HepG2 (cell line): ENCODE results near the gene GPC3.

Experiments used
- ADNP ChIP-seq: sonication (generic); formaldehyde crosslinking; IDR thresholded peaks from 2 replicates; pipeline ENCODE4 v1.4.0; 2020; ENCODE audit warnings: missing genetic modification reagents
- CHD2 ChIP-seq: IDR thresholded peaks from 2 replicates; pipeline ENCODE4 v1.6.1; 2011; ENCODE audit warnings: low read depth, low read length, improper control_type of control experiment
- CTCF ChIP-seq: sonication (generic); formaldehyde crosslinking; IDR thresholded peaks from 2 replicates; pipeline ENCODE4 v1.5.0; 2020; ENCODE audit warnings: mild to moderate bottlenecking, missing genetic modification reagents, moderate library complexity
- EZH2 ChIP-seq: conservative IDR thresholded peaks from 2 replicates; pipeline ENCODE4 v1.6.1; 2012; ENCODE audit warnings: mild to moderate bottlenecking, low read depth, low read length, moderate library complexity
- FOXJ3 ChIP-seq: sonication (generic); formaldehyde crosslinking; IDR thresholded peaks from 2 replicates; pipeline ENCODE4 v1.4.0; 2020; ENCODE audit warnings: missing genetic modification reagents, mild to moderate bottlenecking, borderline replicate concordance
- GABPA ChIP-seq, 2 experiments: IDR thresholded peaks; 2 replicates each; pipeline ENCODE4 v1.6.1; 2011 to 2016; ENCODE audit warnings: low read depth in 2 of 2, low read length in 1 of 2, missing biosample characterization in 1 of 2, missing genetic modification characterization in 1 of 2
- KLF16 ChIP-seq, 2 experiments: sonication (generic) in 1 of 2; formaldehyde crosslinking in 1 of 2; IDR thresholded peaks; 2 replicates each; pipeline versions ENCODE4 v1.6.1 to v1.8.0; 2016 to 2023; ENCODE audit warnings: missing genetic modification reagents in 2 of 2, missing compliant biosample characterization in 1 of 2
- RFX3 ChIP-seq: IDR thresholded peaks from 2 replicates; pipeline ENCODE4 v1.6.1; 2016; ENCODE audit warnings: missing biosample characterization, missing genetic modification reagents
- SIN3A ChIP-seq: IDR thresholded peaks from 2 replicates; pipeline ENCODE4 v1.6.1; 2011; ENCODE audit warnings: low read depth, mild to moderate bottlenecking, control low read depth, low read length, borderline replicate concordance
- TCF12 ChIP-seq, 2 experiments: fragments of 450-650 bp in 1 of 2; sonication (generic) in 1 of 2; formaldehyde crosslinking in 1 of 2; IDR thresholded peaks; 2 replicates each; pipeline versions ENCODE4 v1.6.1 to v1.8.0; 2017 to 2022; ENCODE audit warnings: antibody characterized with exemption in 1 of 2, mild to moderate bottlenecking in 1 of 2, missing genetic modification reagents in 1 of 2, moderate library complexity in 1 of 2
- ZIK1 ChIP-seq: sonication (generic); formaldehyde crosslinking; IDR thresholded peaks from 2 replicates; pipeline ENCODE4 v1.5.0; 2020; ENCODE audit warnings: mild to moderate bottlenecking, low read depth, missing genetic modification reagents, borderline replicate concordance
- ZNF10 ChIP-seq: sonication (generic); formaldehyde crosslinking; IDR thresholded peaks from 2 replicates; pipeline ENCODE4 v1.4.0; 2020; ENCODE audit warnings: mild to moderate bottlenecking, low read depth, missing genetic modification reagents, borderline replicate concordance

DNA sequence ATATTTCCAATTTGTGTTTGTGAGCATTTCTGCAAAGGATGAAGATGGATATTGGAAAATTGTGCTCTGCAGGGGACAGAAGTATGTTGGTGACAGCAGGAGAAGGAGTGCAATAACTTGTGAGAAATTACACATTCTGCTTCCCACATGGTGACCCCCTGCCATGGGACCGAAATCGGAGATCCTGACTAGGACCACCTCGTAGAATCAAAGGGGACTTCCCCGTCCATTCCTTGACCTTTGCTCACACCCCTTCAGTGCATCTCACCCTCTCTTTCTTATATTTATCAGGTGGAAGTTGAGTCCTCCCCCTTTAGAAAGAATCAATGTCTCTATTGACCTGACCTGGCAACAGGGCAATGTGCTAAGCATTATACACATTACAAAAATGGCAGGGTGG is 451.2 kb downstream of the GPC3 start:
- TF ChIP-seq EZH2 (no peak), ZNF10 (CRISPR knock-in tag) (no peak), GABPA (IDR thresholded peaks at IDR 0.05; ENCODE audit: low read depth, low read length) (no peak), GABPA (CRISPR knock-in tag; IDR thresholded peaks at IDR 0.05; ENCODE audit: low read depth) (no peak), CTCF (CRISPR knock-in tag) (no peak), CHD2 (no peak), ADNP (CRISPR knock-in tag) (no peak), FOXJ3 (CRISPR knock-in tag) (no peak), KLF16 (CRISPR knock-in tag; IDR thresholded peaks at IDR 0.05) (no peak), ZIK1 (CRISPR knock-in tag) (no peak), SIN3A (no peak), TCF12 (IDR thresholded peaks at IDR 0.05) (no peak), TCF12 (CRISPR knock-in tag; IDR thresholded peaks at IDR 0.05) (no peak), RFX3 (no peak)
